ENCODE results near the gene DCAF8. TPM values are rescaled to one million over a fixed set of nuclear protein-coding genes. Genes with fewer than 3 reads are reported as not detected.

Gene DCAF8
- 44.4 to 56.1 TPM (median 53.8 TPM) in 5 replicates for total RNA-seq (2022; extraction: Qiagen RNA extraction)

GRCh38 chr1:160261893-160262794 lies at the start of gene DCAF8:
TSS of gene DCAF8 (minus strand) at chr1:160262549. CDS start at chr1:160244008, 18,541 bp downstream.

GRCh38 chr1:160284782-160285344 lies 22.5 kb upstream of the DCAF8 start, which contains the start of gene PEX19:
TSS of gene PEX19 (minus strand) at chr1:160285133. CDS start at chr1:160285124, 9 bp downstream.

GRCh38 chr1:160205242-160206035 lies 56.9 kb downstream of the DCAF8 start, which contains the start of gene PEA15:
TSS of gene PEA15 (plus strand) at chr1:160205384. CDS start at chr1:160211545, 6,161 bp downstream.

GRCh38 chr1:160189649-160190625 lies 72.4 kb downstream of the DCAF8 start, which contains the start of gene CASQ1:
TSS of gene CASQ1 (plus strand) at chr1:160190575. CDS start at chr1:160190752, 177 bp downstream.

Other genes with a start within 250 kb of the DCAF8 start
- 4.1 to 4.6 TPM (median 4.4 TPM) in 5 replicates for gene PIGM, start 230.6 kb downstream of the DCAF8 start, total RNA-seq (2022; extraction: Qiagen RNA extraction)
- gene KCNJ10, start 192.4 kb downstream of the DCAF8 start, total RNA-seq (2022; extraction: Qiagen RNA extraction): 0.09 TPM in 1 of 5 replicates, not detected in the others
- gene KCNJ9, start 181.0 kb downstream of the DCAF8 start, total RNA-seq (2022; extraction: Qiagen RNA extraction): 0.02 TPM in 1 of 5 replicates, not detected in the others
- gene IGSF8, start 163.9 kb downstream of the DCAF8 start, total RNA-seq (2022; extraction: Qiagen RNA extraction): 6.0 to 10.1 TPM (median 10.0 TPM) in 5 replicates
- 0.03 to 0.20 TPM (median 0.07 TPM) in 4 of 5 replicates, not detected in the other for gene ATP1A2, start 146.8 kb downstream of the DCAF8 start, total RNA-seq (2022; extraction: Qiagen RNA extraction)
- not detected in 5 replicates for gene ATP1A4, start 110.9 kb downstream of the DCAF8 start, total RNA-seq (2022; extraction: Qiagen RNA extraction)
- gene CASQ1, start 72.0 kb downstream of the DCAF8 start, total RNA-seq (2022; extraction: Qiagen RNA extraction): not detected in 5 replicates
- gene PEA15, start 57.2 kb downstream of the DCAF8 start, total RNA-seq (2022; extraction: Qiagen RNA extraction): 180 to 213 TPM (median 195 TPM) in 5 replicates
- 20.8 to 27.6 TPM (median 23.3 TPM) in 5 replicates for gene PEX19, start 22.6 kb upstream of the DCAF8 start, total RNA-seq (2022; extraction: Qiagen RNA extraction)
- gene COPA, start 80.7 kb upstream of the DCAF8 start, total RNA-seq (2022; extraction: Qiagen RNA extraction): 79.1 to 100 TPM (median 84.0 TPM) in 5 replicates
- 40.9 to 48.5 TPM (median 47.4 TPM) in 5 replicates for gene NCSTN, start 80.8 kb upstream of the DCAF8 start, total RNA-seq (2022; extraction: Qiagen RNA extraction)
- gene NHLH1, start 104.5 kb upstream of the DCAF8 start, total RNA-seq (2022; extraction: Qiagen RNA extraction): 0.23 to 0.74 TPM (median 0.37 TPM) in 5 replicates
- 0.69 to 1.0 TPM (median 0.93 TPM) in 5 replicates for gene VANGL2, start 138.0 kb upstream of the DCAF8 start, total RNA-seq (2022; extraction: Qiagen RNA extraction)

Measured in A549 treated with CORT108297 at 1 μM for 4 hours (cell line).